Ammon's horn (tissue), 1 donor: ENCODE measurements around the gene TBC1D12.
"Not testable (repeated sequence)": the region's sequence is repeated elsewhere in the genome, so short reads cannot be mapped to it uniquely, and the experiment has no call there.

Experiments used
- DNase-seq: peaks from one replicate; pipeline ENCODE4 v3.0.0-alpha.2; 2016; ENCODE audit warnings: low spot score

TBC1D12 gene

DNA sequence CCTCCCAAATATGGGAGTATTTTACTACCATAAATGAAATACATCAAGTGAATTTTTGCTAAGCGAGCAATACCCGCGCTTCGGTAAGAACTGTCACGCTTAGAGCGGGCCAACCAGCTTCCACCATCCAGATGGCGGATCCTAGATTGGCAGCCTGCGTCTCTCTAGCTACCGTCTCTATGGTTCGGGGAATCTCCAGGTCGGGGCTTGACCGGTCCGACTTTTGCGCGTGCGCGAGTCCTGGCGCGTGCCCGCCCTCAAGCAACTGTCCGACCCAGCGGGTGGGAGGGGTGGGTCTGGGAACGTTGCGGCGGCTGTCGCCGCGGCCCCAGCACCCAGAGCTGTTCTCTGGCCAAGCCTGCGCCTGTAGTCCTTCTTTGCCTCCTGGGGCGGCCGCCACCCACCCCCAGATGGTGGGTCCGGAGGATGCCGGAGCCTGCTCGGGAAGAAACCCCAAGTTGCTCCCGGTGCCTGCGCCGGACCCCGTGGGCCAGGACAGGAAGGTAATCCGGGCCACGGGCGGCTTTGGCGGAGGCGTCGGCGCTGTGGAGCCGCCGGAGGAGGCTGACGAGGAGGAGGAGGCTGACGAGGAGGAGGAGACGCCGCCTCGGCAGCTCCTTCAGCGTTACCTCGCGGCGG, at the start of gene TBC1D12:
Gene TBC1D12 (plus strand): TSS at position 338 of the 639 bp plus-strand sequence. CDS start 73 bp downstream, at position 411.
- DNase-seq, result peak; percentile 97

DNA sequence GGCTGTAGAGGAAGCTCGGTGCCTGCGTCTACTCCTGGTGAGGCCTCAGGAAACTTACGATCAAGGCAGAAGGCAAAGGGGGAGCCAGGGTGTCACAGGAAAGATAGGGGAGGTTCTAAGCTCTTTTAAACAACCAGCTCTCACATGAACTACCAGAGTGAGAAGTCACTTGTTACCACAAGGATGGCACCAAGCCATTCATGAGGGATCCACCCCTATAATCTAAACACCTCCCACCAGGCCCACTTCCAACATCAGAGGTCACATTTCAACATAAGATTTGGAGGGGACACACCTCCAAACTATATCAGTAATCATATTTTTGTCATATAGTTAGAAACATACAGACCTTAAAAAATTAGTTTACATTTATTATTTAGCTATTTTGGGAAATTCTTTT, 49.0 kb upstream of the TBC1D12 start:
- DNase-seq, result no peak

DNA sequence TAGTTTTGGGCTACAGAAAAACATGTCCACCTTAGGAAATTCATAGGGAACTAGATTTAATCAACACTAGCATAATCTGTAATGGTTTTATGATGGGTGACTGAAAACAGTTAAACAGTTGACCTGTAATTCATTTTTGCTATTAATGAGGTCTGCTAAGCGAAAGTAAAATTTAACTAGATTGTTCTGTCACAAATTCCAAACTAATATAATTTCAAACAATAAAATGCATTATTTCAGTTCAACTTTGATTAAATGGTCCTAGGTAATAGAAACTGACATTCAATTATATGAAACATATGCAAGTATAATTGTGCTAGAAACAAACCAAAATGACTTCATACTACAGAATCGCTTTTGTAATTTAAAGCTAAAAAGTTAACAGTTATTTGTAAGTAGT, 46.5 kb upstream of the TBC1D12 start:
- no peak for DNase-seq

DNA sequence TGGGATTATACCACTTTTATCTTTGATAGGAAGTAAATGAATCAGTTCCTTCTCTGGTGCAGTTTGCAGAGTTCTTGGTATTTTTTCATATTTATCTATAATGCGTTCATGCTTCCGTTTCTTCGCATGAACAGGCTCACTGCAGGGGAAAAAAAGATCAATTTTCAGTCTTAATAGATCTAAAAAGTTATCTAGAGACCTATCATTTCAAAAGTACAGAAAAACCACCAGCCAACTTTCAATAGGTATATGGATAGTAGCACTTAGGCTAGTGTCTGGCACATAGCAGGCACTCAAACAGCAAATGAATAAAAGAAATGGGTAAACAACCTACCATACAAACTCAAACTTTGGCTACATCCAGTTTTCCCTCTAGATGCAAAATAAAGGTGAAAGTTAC, 45.1 kb upstream of the TBC1D12 start:
- DNase-seq, result no peak

DNA sequence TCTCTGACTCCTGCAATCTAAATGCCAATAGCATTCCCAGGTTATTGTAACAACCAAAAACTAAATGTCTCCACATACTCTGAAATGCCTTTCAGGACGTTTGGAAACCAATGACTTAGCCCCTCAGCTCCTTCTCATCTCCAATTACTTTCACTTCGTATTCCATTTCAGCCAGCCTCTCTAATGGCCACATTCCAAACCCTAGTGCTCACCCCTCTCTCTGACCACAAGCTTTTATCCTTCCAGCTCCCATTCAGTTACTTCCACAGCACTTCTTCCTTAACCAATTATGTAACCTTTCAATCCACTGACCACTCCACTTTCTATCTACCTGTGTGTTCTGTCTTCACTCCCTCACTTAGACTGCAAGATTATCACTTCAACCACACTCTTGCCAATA, 43.9 kb upstream of the TBC1D12 start:
- DNase-seq, result no peak

DNA sequence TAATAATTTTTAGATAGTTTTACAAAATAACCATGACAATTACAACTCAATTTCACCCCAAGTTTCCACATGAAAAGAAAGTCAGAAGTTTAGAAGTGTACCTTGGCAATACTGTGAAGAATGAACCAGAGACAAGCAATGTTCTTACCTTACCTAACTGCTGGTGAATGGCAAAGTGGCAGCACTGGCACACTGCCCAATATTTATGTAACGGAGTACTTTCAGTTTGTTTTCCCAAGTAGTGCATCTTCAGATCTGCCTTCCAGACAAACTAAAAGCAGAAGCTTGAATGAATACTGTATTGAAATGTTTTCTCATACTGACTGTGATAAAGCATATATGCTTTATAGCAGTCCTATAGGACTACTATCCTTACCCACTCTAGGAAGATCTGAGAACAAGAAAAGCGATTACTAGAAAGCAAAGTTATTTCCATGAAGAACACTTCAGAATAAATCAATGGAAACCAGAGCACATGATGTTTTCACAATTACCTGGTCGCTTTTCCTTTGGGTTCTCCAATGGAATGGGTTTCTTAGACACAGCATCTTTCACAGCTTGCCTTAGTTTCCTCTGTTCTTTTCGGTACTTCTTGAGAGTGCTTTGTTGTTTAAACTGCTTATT, 41.1 kb upstream of the TBC1D12 start:
- DNase-seq, result no peak

DNA sequence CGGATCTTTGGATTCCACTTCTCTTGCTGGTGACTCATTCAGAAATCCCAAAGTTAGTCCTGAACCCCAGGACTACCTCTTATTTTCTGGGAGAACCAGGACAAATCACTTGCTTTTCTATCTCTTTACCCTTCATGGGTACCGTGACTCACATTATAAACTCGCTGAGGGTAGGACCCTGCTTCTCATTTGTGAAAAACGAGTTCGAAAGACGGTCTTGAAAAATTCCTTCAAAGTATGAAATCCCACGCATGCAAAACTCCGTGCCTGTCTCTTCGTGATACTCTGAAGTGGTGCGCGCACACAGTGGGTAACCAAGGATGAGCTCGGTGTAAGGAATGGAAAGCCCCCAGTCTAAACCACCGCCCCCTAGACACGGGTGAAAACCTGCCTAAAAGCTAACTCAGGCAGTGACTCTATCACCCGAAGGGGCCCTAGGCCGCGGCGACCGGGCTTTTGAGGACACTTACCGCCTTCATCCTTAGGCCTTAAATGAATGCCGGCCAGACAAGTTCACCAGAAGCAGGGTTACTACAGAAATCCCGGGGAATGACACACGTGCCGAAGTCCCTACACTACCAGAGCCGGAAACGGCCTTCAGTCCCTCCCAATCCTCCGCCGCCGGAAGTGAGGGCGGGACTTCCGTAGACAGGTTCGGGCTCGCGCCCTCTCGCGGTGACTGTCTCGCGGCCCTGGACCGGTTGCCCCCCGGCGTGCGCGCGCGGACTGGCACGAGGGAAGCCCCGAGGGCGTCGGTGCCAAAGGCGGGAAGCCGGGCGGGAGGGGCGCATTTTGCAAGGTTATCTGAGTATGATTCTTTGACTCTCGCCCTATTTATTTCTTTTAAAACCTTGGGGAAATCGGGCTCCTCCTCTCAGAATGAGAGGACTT, 39.7 kb upstream of the TBC1D12 start, which contains the start of gene NOC3L:
Gene NOC3L (minus strand): TSS at position 580 of the 891 bp plus-strand sequence. CDS start 101 bp downstream, at position 479.
- peak; percentile 97 for DNase-seq

DNA sequence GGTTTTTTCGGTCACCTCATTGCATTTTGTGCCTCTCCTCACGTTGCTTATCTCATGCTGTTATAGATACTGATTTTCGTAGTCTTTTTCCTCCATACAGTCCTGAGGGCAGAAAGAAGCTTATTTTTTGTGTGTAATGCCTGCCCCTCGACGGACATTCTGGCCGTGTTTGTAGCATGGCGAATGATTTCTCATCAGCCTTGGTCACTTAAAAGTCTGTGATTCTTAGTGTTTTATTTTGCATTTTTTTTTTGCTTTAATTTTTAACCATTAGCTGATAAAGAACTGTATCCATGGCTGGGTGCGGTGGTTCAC, 39.1 kb upstream of the TBC1D12 start:
- DNase-seq, result peak; percentile 10

DNA sequence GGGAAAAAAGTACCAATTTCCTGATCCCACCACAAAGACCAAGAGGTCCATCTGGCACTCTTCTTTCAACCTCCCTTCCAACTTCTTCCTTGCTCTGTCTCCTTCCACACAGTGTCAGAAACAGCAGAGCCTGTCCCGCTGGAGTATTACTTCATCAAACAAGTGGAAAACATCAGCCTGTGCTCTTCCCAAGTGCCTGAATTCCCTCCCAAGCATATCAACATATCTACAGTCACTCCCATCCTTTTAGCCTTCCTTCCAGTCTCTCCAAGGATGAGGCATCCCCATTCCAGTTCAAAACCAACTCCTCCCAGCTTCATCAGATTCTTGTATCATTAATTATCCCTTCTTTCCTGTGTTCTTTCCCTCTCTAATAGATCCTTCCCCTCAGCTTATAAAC, 37.9 kb upstream of the TBC1D12 start:
- no peak for DNase-seq

DNA sequence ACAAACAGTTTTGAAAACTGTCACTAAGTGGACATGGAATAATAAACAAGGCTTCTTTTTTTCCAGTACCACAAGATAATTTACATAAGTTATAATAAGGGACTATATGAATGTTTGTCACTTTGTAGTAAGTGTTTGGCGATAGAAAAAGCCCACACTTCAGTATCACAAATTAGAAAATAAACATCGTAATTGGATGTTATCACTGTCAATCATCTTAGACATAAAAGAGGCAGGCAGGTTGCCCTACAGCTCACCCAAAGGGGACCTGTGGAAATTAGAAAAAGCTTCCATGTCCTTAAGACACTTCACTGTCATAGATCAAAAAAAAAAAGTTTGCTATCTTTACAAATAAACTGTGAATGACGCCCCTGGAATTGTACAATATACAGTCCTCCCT, 36.0 kb upstream of the TBC1D12 start:
- DNase-seq, result no peak

DNA sequence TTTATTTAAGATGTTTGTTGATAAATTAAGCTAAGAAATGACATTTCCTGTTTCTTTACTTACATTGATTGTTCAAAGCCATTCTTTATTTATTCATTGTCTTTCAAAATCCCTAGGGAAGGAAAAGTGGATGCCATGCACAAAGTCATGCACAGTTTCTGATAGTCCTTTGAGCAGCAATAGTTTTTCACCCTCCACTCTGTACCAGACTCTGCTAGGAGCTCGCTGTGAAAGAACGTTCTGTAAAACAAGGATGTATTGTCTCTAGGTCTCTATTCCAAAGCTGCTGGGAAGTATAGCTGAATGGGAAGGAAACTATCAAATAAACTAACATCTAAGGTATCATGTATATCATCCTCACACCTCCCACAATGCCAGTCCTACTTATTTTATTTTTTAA, 31.8 kb upstream of the TBC1D12 start:
- peak; percentile 86 for DNase-seq

DNA sequence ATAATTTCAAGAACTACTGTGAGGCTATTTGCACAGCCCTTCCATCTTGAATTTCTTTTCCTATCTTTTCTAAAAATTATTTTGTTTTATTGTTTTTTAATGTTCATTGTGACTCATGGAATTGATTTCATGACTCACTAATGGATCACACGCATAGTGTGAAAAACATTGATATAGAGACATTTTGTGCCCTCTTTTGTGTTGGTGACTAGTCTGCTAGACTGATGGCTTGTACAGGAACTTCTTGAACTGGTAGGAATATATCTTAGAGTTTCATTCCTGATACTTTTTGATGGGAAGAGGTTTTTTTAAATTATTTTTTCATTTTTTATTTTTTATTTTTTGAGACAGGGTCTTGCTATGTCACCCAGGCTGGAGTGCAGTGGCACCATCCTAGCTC, 27.0 kb upstream of the TBC1D12 start:
- DNase-seq, result no peak

DNA sequence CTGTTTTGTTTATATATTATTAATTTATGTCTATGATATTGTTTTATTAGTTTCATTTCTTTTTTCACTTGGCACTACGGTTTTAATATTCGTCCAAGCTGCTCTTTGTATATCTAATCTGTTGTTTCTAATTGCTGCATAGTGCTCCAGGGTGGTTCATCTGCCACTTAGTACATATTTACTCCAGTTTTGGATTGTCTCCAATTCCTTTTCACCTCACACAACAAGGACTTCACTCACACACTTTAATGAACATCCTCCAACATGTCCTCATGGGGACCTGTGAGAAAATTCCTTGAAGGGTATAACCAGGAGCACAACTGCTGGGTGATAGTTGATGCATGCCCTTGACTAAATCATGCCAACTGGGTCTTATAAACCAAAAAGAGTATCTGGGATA, 25.5 kb upstream of the TBC1D12 start:
- DNase-seq, result no peak

DNA sequence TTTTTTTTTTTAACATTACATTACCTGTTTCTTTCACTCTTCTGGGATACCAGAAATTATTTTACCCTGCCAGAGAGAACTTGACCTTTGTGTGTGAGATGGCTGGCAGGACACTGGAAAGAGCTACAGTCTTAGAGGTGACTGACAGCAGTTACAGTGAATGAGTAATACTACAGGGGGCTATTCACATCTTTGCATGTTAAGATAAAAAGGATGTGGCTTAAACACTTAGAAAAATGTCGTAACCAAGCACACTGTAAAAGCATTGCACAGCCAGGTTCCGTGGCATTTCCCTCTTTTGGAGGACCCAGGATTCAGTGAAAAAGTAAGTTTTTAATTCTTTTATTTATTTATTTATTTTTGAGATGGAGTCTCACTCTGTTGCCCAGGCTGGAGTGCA, 18.8 kb upstream of the TBC1D12 start:
- no peak for DNase-seq

DNA sequence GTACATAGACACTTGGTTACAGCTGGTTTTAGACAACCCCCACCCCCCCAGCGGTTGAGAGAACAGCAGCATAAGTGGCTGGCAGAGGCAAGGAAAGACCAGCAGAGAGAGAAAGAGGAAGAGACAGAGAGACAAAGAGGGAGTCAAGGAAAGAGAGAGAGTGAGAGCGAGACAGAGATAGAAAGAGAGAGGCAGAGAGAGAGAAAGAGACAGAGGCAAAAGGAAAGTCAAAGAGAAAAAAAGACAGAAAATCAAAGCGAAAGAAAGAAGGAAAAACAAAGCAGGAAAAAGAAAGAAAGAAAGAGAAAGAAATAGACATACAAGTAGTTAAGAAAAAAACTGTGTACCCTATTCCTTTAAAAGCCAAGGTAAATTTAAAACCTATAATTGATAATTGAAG, 16.6 kb upstream of the TBC1D12 start:
- not testable (repeated sequence) for DNase-seq

DNA sequence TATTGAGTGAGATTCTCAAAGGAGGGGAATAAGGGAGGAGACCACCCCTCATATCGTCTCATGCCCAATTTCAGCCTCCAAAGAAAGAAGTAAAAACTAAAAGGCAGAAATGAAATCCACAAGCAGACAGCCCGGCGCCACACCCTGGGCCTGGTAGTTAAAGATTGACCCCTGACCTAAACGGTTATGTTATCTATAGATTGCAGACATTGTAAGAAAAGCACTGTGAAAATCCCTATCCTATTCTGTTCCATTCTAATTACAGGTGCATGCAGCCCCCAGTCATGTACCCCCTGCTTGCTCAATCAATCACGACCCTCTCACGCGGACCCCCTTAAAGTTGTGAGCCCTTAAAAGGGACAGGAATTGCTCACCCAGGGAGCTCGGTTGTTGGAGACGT, 10.2 kb upstream of the TBC1D12 start:
- not testable (repeated sequence) for DNase-seq

DNA sequence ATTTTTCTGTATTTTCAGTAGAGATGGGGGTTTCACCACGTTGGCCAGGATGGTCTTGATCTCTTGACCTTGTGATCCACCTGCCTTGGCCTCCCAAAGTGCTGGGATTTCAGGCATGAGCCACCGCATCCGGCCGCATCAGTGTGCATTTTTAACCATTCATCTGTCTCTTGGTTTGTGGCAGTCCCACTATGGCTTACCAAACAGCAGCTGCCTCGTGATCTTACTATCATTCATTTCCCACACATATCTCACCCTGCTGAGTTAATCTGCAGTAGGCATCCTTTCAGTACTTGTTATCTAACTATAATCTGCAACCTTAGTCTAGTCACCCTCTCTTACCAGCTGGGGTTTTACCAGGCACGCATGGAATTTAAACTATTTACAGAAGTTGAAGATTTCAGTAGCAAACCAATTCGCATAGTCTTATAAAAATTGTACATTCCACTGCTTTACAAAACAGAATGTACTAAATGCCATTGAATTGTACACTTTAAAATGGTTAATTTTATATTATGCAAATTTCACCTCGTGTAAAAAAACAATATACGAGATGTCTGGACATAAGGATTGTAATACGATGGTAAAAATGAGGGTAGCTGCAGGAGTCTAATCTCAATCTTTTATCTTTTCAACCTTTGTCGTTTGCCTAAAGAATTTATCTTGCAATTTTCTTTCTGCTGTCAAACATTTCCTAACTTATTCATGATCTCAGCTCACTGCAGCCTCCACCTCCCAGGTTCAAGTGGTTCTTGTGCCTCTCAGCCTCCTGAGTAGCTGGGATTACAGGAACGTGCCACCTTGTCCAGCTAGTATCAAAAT, 4.6 kb upstream of the TBC1D12 start:
- no peak for DNase-seq

DNA sequence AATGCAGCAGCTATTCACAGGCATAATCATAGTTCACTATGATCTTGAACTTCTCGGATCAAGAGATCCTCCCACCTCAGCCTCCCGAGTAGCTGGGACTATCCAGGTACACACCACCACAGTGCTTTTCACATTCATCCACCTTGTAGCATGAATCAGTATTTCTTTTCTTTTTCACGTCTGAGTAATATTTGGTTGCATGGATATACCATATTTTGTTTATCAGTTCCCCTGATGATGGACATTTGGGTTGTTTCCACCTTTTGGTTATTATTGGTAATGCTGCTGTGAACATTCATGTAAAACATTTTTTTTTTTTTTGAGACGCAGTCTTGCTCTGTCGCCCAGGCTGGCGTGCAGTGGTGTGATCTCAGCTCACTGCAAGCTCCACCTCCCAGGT, 3.6 kb upstream of the TBC1D12 start:
- no peak for DNase-seq

DNA sequence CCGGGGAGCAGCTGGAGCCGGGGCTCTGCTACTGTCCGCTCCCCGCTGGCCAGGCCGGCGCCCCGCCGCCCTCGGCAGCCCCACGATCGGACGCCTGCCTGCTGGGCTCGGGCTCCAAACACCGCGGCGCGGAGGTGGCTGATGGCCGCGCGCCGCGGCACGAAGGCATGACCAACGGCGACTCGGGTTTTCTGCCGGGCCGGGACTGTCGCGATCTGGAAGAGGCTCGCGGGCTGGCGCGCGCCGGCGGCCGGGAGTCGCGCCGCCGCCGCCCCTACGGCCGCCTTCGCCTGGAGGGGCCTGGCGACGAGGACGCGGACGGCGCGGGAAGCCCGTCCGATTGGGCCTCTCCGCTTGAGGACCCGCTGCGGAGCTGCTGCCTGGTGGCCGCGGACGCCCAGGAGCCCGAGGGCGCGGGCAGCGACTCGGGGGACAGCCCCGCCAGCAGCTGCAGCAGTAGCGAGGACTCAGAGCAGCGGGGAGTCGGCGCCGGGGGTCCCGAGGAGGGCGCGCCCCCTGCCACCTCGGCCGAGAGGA, 570 bp downstream of the TBC1D12 start:
- DNase-seq, result peak; percentile 16

DNA sequence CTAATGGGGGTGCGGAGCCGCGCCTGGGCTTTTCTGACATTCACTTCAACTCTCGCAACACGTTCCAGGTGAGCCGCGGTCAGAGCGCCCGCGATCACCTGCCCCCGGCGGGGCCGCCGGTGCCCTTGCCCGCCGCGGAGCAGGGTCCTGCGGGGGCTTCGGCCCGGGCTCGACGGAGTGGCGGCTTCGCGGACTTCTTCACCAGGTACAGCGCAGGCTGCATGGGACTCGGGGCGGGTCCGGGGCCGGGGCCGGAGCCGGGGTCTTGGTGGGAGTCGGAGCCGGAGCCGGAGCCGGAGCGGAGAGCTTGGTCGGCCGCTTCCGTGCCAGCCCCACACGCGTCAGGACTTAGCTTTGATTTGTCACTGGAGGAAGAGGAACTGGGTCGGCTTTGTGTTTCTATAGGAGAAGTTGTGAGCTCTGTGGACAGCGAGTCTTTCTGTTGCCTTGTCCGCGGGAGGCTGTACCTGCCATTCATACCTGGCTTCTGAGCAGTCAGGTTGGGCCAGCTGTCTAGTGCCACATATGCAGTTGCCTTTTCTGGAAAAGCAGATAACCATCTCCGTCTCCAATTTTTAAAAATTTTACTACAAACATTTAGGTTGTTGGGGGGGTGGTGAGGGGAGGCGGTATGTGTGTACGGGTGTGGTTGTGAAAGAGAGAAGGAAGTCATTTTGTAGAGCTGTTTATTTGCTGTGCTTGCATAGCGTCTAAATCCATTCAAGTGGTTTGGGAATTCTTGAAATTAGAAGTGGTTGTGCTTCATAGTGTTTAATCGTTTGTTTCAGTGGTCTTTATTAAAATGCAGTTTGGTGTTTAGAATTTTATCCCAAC, 1.3 kb downstream of the TBC1D12 start:
- DNase-seq, result peak; percentile 81

DNA sequence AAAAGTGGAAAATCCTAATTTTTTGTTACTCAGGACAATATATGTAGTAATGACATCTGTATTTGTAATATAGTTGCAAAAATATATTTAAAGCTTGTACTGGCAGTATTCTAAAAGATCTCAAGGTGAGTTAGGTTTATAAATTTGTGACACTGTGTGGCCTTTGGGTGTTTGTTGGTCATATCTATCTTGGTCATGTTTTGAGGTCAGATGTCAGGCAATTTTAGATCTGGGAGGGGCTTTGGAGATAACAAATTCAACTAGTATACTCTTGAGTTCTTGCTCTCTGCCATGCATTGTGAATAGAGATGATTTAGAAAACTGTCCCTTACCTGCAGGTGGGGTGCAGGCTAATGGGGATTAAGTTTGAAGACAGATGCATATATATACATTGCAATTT, 3.1 kb downstream of the TBC1D12 start:
- DNase-seq, result no peak
